ENCODE measurements around the gene RRBP1.

Gene RRBP1

GRCh38 chr20:17693444-17694001 is 11.5 kb upstream of the RRBP1 start:
- TF ChIP-seq POLR2AphosphoS5 (IDR thresholded peaks at IDR 0.05; ENCODE audit: low read depth, low read length): no peak
- no peak for TF ChIP-seq REST (IDR thresholded peaks at IDR 0.05; ENCODE audit: insufficient read depth in 1 of 2, low read depth in 2 of 2, low read length in 2 of 2)
- no peak for TF ChIP-seq TAF1 (IDR thresholded peaks at IDR 0.05; ENCODE audit: borderline replicate concordance, insufficient read depth, low read length)
- no peak for TF ChIP-seq FOXP2 (optimal IDR thresholded peaks at IDR 0.05; ENCODE audit: borderline replicate concordance, extremely low read depth, extremely low read length, insufficient read depth)
- no peak for TF ChIP-seq SIN3A (IDR thresholded peaks at IDR 0.05; ENCODE audit: borderline replicate concordance, insufficient read depth, low read length)

DNA sequence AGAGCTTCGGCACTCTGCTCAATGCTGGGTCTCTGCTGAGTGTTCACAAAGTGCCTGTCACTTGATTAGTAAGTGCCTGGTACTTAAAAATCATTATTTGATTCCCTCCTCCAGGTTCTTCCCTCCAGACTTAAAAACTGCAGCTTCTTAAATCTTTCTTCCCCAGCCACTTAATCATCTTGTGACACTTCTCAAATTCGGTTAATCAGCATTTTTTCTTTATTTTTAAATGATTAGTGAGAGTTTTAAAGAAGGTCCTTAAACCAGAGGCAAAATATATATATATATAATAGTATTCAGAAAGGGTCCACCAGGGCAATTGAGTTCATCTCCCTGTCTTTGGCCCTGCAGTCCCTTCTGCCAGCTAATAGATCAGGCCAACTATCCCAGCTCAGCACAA is 9.7 kb upstream of the RRBP1 start:
- TF ChIP-seq POLR2AphosphoS5 (IDR thresholded peaks at IDR 0.05; ENCODE audit: low read depth, low read length) (no peak), TAF1 (IDR thresholded peaks at IDR 0.05; ENCODE audit: borderline replicate concordance, insufficient read depth, low read length) (no peak)

DNA sequence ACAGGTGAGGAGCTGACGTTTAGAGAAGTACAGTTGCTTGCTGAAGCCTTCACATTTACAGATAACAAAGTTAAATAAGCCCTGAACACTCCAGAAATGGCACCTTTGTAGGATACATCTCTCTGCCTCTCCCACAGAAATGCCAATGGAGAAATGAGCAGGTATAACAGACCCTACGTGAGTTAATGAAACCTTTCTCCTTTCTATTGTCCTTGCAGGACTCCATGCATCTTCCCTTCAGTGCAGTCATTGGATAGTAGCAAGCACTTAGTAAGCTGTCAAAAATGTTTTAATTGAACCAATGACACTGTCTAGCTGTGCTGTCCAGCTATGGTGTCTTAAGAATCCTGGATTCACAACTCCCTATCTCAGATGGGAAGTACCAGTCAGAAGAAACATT is 8.1 kb upstream of the RRBP1 start:
- TF ChIP-seq FOXP2 (optimal IDR thresholded peaks at IDR 0.05; ENCODE audit: borderline replicate concordance, extremely low read depth, extremely low read length, insufficient read depth): no peak

DNA sequence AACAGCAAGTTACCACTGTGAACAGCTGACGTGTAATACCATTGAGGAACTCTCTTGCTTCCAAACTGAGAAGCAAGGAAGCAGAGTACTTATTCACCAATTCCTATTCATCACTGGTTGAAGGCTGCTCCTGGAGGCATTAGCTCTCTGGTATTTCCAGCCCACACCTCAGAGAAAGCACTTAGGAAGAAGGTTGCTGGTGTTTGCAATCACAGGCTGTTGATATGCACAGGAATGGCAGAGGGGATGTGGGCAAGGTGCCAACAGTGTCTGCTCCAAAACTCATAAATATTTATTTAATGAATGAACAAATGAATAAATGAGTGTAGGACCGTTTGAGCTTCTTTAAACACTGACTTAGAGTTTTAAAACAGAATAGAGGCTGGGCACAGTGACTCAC is 6.9 kb upstream of the RRBP1 start:
- TF ChIP-seq REST (IDR thresholded peaks at IDR 0.05; ENCODE audit: insufficient read depth in 1 of 2, low read depth in 2 of 2, low read length in 2 of 2) (no peak), SIN3A (IDR thresholded peaks at IDR 0.05; ENCODE audit: borderline replicate concordance, insufficient read depth, low read length) (no peak), TAF1 (IDR thresholded peaks at IDR 0.05; ENCODE audit: borderline replicate concordance, insufficient read depth, low read length) (no peak), POLR2AphosphoS5 (IDR thresholded peaks at IDR 0.05; ENCODE audit: low read depth, low read length) (no peak), FOXP2 (optimal IDR thresholded peaks at IDR 0.05; ENCODE audit: borderline replicate concordance, extremely low read depth, extremely low read length, insufficient read depth) (no peak)

DNA sequence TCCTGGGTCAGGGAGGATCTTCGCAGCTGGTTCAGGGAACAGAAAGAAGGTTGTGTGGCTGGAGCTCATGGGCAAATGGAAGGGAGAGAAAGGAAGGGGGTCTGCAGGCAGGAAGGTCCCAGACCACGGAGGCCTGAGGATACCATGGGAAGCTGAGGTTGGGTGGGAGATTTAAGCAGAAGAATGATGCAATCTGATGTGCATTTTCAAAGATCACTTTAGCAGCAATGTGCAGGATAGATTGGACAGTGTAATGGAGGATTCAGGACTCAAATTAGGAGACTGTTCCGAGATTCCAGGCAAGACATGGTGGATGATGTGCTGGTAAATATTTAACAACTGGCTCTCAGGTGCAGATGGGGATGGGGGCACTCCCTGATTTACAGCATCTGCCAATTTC is 5.8 kb upstream of the RRBP1 start:
- no peak for TF ChIP-seq REST (IDR thresholded peaks at IDR 0.05; ENCODE audit: insufficient read depth in 1 of 2, low read depth in 2 of 2, low read length in 2 of 2)
- no peak for TF ChIP-seq FOXP2 (optimal IDR thresholded peaks at IDR 0.05; ENCODE audit: borderline replicate concordance, extremely low read depth, extremely low read length, insufficient read depth)

GRCh38 chr20:17685168-17685567 is 3.1 kb upstream of the RRBP1 start:
- no peak for TF ChIP-seq POLR2AphosphoS5 (IDR thresholded peaks at IDR 0.05; ENCODE audit: low read depth, low read length)
- TF ChIP-seq FOXP2 (optimal IDR thresholded peaks at IDR 0.05; ENCODE audit: borderline replicate concordance, extremely low read depth, extremely low read length, insufficient read depth): no peak
- TF ChIP-seq TAF1 (IDR thresholded peaks at IDR 0.05; ENCODE audit: borderline replicate concordance, insufficient read depth, low read length): no peak
- TF ChIP-seq REST (IDR thresholded peaks at IDR 0.05; ENCODE audit: insufficient read depth in 1 of 2, low read depth in 2 of 2, low read length in 2 of 2): no peak
- no peak for TF ChIP-seq SIN3A (IDR thresholded peaks at IDR 0.05; ENCODE audit: borderline replicate concordance, insufficient read depth, low read length)
